T-helper 1 cell (primary cell): ENCODE data around the gene GDPD1.
"Not testable (repeated sequence)": the region's sequence is repeated elsewhere in the genome, so short reads cannot be mapped to it uniquely, and the experiment has no call there.

ENCODE experiments used
- DNase-seq, 5 donors: peaks; one replicate each; pipeline ENCODE4 v3.0.0-alpha.2; 2012 to 2020

GDPD1 gene

DNA sequence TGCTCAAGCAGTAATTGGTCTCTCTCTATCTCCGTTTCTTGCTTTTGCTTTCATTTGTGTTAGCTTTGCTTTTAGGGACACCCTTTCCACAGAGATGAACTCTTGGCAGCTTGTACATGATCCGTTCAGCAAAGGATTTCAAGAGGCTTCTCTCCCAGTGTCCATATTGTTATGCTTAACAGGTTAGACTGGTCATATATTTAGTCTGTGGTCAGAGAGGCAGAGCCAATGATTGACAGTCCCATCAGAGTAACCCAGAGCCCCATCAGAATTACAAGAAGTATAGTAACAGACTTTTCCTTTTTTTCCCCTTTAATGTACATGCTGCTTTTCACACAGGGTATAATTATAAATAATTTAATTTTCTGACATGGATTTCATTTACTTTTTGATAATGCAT lies 34.4 kb downstream of the GDPD1 start:
- no peak for DNase-seq

DNA sequence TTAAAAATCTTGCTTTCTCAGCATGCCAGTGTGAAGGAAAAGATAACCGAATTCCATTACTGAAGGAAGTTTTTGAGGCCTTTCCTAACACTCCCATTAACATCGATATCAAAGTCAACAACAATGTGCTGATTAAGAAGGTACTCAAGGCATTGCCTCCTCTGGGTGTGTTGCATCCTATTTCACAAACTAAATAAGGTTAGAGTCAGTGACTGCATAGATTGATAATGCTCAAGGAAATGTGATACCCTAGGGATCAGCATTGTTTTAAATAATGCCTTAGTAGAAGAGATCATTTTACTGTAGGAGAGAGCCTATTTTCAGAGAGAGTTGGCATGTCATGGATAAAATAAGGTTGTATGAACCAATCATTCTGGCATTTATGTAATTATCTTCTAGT lies 36.8 kb downstream of the GDPD1 start:
- DNase-seq, result no peak

DNA sequence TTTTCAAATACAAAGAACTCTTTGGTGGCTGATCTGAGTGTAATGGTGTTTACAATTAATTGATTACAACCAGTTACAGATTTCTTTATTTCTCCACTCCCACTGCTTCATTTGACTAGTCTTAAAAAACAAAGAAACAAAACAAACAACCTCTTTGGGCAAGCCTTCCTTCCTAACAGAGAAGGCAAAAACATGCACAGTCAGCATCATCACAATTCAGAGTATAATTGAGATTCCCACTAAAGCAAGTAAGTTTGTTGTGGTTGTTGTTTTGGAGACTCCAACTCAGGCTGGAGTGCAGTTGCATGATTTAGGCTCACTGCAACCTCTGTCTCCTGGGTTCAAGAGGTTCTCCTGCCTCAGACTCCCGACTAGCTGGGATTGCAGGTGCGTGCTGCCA lies 40.4 kb downstream of the GDPD1 start:
- DNase-seq, result no peak

DNA sequence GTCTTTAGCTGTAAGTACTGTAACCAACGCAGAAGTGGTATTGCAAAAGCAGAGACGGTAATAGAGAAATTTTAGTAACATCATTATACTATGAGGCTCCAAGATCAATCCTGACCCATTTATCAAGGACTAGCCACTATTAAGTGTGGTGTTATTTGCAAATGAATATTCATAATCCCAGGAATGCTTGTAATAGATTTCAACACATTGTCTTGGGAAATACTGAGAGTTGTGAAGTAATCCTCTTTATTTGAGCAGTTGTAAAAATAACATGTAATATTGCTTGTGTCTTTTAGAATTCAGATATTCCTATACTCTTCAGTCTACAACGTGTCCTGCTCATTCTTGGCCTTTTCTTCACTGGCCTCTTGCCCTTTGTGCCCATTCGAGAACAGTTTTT lies 46.4 kb downstream of the GDPD1 start:
- no peak for DNase-seq

DNA sequence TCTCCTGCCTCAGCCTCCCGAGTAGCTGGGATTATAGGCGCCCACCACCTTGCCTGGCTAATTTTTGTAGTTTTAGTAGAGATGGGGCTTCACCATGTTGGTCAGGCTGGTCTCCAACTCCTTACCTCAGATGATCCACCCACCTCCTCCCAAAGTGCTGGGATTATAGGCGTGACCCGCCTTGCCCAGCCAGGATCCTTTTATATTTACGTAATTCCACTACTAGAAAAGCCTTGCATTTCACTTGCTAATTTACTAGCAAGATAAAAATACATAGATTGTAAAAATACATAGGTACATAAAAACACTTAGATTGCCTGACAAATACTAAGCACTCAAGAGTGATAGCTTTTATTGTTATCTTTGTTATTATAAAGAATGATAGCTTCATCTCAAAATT lies 47.5 kb downstream of the GDPD1 start:
- DNase-seq, result no peak

DNA sequence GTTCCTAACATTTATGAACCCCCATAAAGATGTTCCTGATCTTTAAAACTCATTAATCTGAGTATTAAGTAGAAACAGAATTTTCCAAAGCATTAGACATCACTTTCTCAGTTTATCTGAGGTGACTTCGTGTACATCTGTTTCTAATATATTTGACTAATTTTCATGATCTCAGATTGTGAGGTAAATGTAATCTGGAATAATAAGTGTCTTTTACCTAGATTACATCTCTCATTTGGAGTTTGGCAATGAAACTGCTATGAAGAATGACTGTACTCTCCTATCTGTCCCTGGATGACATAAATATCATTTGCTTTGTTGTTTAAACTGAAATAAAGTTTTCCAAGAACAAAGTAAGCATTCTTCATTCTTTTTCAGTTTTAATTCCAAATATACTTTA lies 55.3 kb downstream of the GDPD1 start:
- DNase-seq, result no peak

DNA sequence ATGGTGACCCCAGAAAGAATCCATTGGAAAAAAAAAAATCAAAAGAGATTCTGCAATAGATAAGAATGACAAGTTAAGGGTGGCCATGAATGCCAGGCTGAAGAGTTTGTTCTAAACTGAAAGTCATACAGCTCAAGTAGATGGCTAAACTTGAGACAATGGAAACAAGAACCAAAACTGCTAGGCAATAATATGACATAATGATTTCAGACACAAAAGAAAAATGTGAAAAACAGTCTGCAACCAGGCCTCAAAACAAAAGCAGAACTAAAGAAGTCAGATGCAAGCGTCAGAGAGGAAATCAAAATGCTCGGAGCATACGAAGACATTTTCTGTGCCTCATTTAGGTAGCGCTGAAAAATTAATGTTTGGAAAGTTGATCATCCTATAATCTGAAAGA lies 56.7 kb downstream of the GDPD1 start:
- DNase-seq, result peak in 1 of 5 donors; percentile 6

DNA sequence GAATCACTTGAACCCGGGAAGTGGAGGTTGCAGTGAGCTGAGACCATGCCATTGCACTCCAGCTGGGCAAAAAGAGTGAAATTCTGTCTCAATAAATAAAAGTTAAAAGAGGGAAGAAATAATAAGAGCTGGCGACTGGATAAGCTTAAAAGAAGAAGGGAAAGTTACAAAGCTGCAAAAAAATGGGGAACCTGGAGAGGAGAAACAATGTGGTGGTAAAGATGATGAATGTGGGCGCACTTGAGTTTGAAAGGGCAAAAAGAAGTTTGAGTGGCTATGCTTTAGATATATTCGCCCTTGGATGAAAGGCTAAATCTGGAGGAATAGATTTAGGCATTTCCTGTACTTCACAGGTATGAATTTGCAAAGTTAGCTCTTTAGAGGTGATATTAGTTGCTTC lies 58.1 kb downstream of the GDPD1 start:
- no peak for DNase-seq

DNA sequence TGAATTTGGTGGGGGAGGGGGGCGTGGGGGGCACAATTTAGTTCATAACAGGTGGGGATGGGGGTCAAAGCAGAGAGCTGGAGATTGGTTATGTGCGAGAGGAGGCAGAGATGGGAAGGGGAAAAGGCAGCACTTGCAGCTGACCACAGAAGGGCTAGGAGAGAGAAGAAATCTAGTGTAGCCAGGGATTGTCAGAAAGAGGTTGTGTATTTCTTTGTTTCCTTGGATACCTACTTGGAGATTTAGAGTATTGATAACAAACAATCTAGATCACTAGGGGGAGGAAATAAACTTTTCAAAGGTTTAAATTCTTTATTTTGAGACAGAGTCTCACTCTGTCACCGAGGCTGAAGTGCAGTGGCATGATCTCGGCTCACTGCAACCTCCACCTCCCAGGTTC lies 64.0 kb downstream of the GDPD1 start:
- DNase-seq, result no peak

DNA sequence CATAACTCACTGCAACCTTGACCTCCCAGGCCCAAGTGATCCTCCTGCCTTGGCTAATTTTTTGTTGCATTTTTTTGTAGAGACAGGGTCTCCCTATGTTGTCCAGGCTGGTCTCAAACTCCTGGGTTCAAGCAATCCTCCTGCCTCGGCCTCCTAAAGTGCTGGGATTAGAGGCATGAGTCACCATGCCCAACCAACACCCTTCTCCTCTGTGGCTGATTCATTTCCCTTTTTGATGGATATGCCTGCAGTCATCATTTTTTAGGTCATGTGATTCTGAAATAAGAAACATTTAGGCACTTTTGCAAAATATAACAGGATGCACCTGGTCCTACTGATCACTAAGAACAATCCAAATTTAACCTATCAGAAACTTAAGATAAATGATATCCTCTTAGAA lies 67.1 kb downstream of the GDPD1 start:
- DNase-seq, result peak in 1 of 5 donors; percentile 19

DNA sequence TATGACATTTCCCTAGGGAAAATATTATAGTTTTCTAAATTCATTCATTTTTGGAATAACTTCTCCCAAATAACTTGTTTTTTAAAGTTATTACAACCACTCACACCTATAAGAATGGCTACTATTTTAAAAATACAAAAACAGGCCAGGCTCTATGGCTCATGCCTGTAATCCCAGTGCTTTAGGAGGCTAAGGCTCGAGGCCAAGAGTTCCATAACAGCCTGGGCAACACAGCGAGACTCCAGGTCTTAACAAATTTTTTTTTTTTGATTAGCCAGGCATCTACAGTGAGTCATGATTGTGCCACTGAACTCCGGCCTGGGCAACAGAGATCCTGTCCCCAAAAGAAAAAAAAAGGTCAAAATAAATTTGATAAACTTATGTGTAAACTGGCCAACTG lies 67.6 kb downstream of the GDPD1 start:
- DNase-seq, result no peak

DNA sequence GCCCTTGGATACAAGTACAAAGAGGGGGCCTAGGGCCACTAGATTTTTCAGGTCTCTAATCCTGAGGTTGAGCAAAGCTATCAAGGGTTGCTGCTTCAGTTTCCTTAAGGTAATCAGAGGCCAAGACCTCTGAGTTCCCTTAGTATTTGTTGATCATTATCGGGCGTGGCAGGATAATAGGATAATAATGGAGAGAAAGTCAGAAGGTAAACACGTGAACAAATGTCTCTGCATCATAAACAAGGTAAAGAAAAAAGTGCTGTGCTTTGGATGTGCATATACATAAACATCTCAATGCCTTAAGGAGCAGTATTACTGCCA lies 69.6 kb downstream of the GDPD1 start:
- no peak for DNase-seq

DNA sequence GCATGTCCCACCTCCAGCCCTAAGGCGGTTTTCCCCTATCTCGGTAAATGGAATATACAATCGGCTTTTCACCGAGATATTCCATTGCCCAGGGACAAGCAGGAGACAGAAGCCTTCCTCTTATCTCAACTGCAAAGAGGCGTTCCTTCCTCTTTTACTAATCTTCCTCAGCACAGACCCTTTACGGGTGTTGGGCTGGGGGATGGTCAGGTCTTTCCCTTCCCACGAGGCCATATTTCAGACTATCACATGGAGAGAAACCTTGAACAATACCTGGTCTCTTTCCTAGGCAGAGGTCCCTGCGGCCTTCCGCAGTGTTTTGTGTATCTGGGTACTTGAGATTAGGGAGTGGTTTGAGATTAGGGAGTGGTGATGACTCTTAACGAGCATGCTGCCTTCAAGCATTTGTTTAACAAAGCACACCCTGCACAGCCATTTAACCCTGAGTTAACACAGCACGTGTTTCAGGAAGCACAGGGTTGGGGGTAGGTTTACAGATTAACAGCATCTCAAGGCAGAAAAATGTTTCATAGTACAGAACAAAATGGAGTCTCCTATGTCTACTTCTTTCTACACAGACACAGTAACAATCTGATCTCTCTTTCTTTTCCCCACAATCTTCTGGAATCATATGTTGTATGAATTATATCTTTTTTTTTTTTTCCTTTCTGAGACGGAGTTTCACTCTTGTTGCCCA lies 70.1 kb downstream of the GDPD1 start:
- not testable (repeated sequence) for DNase-seq

DNA sequence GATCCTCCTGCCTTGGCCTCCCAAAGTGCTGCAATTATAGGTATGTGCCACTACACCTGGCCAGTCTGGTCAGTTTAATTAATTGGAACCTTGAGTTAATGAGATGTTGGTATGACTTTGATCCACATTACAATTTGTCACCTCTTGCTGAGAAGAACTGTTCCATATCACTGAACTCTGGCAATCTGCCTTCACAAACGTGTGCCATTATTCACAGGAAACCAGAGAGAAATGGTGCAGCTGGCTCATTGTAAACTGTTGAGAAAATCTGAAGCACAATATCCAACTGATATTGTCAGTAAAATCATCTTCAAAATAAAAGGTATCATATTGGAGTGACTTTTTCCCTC lies 71.8 kb downstream of the GDPD1 start:
- DNase-seq, result no peak

DNA sequence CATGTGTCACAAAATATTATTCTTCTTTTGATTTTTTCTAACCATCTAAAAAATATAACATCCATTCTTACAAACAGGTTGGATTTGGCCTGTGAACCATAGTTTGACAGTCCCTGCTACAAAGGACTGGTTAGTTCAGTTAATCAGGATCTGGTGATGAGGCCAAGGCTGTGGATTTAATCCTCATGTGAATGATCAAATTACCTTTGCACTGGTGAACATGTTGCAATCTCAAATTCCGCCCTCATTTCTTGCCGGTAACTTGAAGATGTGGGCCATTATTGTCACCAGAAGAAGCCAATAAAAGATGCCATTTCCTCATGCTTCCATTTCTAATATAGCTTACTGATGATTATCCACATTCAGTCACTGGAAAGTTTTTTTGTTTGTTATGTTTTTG lies 75.9 kb downstream of the GDPD1 start:
- DNase-seq, result no peak

DNA sequence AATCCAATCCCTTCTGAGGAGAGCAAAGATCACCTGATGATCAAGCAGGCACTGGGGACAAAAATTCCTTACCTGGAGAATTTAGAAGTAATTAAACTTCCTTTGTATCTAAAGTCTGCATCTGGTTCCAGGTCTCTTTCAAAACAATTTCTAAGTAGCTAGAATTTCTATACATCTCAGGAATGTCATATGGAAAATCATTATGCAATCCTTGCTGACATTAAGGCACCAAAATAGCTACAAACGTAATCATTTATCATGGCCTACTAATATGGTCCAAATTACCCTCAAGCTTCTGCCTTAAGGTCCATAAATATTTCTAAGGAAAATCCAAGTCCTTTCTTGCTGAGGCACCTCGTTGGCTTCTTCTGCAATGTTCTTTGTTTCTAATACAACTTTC lies 78.2 kb downstream of the GDPD1 start:
- no peak for DNase-seq

DNA sequence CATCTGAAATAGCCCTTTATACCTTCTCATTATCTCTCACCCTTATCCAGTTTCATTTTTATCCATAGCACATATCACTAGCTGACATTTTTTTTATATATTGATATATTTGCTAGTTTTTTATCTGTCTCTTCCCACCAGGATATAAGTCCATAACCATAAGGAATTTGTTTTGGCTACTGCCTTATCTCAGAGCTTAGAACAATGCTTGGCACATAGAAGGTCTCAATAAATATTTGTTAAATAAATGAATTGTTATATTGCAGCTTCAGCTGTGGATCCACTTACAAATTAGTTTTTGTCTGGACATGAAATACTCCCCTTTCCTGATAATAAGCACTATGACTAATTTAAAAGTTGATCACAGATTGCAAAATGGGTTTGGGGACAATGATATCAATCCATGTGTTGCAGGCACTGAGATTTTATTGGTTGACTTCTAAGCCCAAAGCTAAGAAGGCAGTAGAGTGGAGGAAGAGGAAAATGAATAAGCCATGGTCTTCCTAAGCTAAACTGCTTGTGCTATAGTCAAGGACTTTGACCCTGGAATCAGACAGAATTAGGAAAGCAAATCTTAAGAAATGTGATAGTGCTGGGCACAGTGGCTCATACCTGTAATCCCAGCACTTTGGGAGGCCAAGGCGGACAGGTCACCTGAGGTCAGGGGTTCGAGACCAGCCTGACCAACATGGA lies 79.2 kb downstream of the GDPD1 start:
- DNase-seq, result no peak

DNA sequence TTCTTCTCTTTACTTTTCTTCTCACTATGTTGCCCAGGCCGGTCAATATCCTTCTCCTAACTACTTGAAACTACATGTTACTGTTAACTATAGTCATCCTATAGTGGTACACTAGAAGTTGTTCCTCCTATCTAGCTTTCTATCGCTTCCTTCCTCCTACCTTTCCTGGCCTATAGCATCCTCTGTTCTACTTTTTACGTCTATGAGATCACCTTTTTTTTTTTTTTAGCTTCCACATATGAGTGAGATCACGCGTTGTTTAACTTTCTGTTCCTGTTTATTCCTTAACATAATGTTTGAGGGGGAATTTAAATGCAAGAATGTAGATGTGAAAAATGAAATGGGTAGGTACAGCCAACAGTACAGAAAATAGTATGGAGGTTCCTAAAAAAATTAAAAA lies 80.6 kb downstream of the GDPD1 start:
- no peak for DNase-seq

DNA sequence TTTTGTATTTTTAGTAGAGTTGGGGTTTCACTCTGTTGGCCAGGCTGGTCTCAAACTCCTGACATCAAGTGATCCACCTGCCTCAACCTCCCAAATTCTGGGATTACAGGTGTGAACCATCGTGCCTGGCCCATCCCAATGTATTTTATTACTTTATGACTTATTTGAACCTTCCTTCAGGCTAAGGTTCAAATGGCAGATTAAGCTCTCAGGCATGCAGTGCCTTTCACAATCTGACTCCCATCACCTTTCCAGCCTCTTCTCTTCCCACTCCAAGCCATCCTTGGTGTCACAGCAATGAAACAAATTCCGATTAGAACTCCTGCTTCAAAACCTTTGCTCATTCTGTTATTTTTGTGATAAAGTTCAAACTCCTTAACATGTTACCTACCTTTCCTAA lies 84.5 kb downstream of the GDPD1 start:
- no peak for DNase-seq

DNA sequence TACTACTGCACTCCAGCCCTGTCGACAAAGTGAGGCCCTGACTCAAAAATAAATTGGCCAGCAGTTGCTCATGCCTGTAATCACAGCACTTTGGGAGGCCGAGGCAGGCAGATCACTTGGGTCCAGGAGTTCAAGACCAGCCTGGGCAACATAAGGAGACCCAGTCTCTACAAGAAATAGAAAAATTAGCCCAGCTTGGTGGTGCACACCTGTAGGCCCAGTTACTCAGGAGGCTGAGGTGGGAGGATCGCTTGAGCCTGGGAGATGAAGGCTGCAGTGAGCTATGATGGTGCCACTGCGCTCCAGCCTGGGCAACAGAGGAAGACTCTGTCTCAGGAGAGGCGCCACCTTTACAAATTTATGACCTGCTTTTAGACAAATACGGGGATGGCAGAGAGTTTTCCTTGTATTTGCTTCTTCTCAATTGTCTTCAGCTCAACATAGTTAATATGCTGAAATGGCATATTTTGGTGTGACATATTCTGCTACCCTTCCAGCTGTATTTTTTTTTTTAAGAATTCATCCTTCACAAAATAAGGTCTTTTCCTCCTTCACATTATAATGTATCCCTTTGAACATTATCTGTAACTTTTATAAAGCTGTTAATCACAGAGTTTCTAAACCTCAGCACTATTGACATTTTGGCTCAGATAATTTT lies 90.1 kb downstream of the GDPD1 start:
- DNase-seq, result no peak

DNA sequence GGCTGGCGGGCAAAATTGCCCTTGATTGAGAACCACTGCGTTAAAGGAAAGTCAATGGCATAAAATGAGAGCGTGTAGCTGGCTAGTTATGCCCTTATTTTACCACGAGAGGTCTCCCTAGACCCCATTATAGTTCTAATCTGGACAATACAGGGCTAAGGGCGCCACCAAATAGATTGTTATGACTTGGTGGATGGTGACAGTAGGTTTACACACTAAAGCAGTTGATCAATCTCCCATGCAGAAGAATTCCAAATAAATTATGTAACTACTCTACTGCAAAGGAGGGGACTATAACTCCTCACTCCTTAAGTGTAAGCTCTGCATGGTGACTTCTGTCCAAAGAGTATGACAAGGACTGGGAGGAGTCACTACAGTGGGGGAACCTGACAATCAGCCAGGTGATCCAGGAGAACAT lies 90.7 kb downstream of the GDPD1 start:
- DNase-seq, result peak in 3 of 5 donors; percentile 17 to 76 (median 33)

DNA sequence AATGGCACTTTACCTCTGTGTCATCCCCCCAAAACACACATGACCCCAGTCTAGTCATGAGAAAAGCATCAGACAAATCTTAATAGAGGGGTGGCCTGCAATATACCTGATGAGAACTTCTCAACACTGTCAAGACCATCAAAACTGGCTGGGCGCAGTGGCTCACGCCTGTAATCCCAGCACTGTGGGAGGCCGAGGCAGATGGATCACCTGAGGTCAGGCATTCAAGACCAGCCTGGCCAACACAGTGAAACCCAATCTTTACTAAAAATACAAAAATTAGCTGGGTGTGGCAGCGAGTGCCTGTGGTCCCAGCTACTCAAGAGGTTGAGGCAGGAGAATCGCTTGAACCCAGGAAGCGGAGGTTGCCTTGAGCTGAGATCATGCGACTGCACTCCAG lies 91.2 kb downstream of the GDPD1 start:
- DNase-seq, result not testable (repeated sequence)

DNA sequence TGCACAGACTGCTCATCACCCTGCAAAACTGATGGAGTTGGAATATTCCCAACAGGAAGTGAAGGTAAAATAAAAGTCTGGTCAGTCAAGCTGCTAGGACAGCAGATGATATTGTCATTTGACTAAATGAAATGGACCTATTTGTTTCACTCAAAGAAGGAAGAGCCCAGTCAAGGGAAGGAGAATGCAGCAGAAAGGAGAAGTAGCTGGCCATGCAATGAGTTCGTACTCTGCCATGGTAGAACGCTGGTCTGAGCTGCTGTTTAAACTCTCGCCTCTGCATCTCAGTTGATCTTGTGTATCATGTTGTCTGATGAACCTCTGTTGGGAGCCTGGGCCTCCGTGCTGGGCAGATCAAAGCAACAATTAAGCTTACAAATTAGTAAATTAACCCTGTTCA lies 95.6 kb downstream of the GDPD1 start:
- DNase-seq, result no peak
